Stomach (tissue), 9 donors: ENCODE measurements around the gene GLYR1. TPM values are rescaled to one million over a fixed set of nuclear protein-coding genes. Genes with fewer than 3 reads are reported as not detected.

ENCODE experiments used
- DNase-seq, 2 donors: peaks; one replicate each; pipeline versions ENCODE4 v3.0.0 to v3.0.0-alpha.2; 2013 to 2019
- H3K27ac ChIP-seq, 5 donors: fragments of 200-600 bp in 4 of 5; sonication (generic) in 4 of 5; one replicate each; pipeline ENCODE4 v1.5.1; 2013 to 2019; ENCODE audit warnings: mild to moderate bottlenecking in 1 of 5, moderate library complexity in 1 of 5
- H3K27me3 ChIP-seq, 3 donors: fragments of 200-600 bp; sonication (generic); one replicate each; pipeline ENCODE4 v1.5.1; 2017 to 2019; ENCODE audit warnings: mixed run types in 1 of 3
- H3K36me3 ChIP-seq, 4 donors: fragments of 200-600 bp; sonication (generic); 1 replicate in 3 of 4; 2 replicates in 1 of 4; pipeline ENCODE4 v1.5.1; 2016 to 2019
- H3K4me1 ChIP-seq, 4 donors: fragments of 200-600 bp; sonication (generic); one replicate each; pipeline ENCODE4 v1.5.1; 2016 to 2019
- H3K4me3 ChIP-seq, 4 donors: fragments of 200-600 bp; sonication (generic) in 3 of 4; one replicate each; pipeline ENCODE4 v1.5.1; 2016 to 2019; ENCODE audit warnings: mild to moderate bottlenecking in 1 of 4
- H3K9me3 ChIP-seq, 4 donors: fragments of 200-600 bp; sonication (generic); one replicate each; pipeline ENCODE4 v1.5.1; 2016 to 2019
- CTCF ChIP-seq, 7 experiments: fragments of 450-650 bp in 4 of 7; fragments of 200-600 bp in 3 of 7; sonication (generic) in 3 of 7; IDR thresholded peaks; one replicate each; pipeline ENCODE4 v1.5.1; 2016 to 2019; ENCODE audit warnings: antibody characterized with exemption in 7 of 7, control low read depth in 2 of 7, mild to moderate bottlenecking in 1 of 7
- EP300 ChIP-seq: sonication (generic); formaldehyde crosslinking; IDR thresholded peaks from one replicate; pipeline ENCODE4 v1.6.1; 2017; ENCODE audit warnings: antibody characterized with exemption
- POLR2A ChIP-seq, 4 donors: fragments of 450-650 bp; IDR thresholded peaks; one replicate each; pipeline ENCODE4 v1.6.1; 2016; ENCODE audit warnings: antibody characterized with exemption in 4 of 4, control low read depth in 2 of 4, mild to moderate bottlenecking in 1 of 4, moderate library complexity in 1 of 4
- POLR2AphosphoS5 ChIP-seq, 3 donors: sonication (generic); formaldehyde crosslinking; IDR thresholded peaks; one replicate each; pipeline ENCODE4 v1.6.1; 2016; ENCODE audit warnings: antibody characterized with exemption in 3 of 3
- WGBS, 5 donors: extraction: QIAGEN DNeasy Blood & Tissue Kit in 3 of 5; methylation state at CpG; one replicate each; pipeline versions ENCODE4 v1.1.5 to v1.1.7; 2013 to 2018; 5-methylcytosine and 5-hydroxymethylcytosine counted together
- intact Hi-C: fragments of 100-400 bp; cut with DNase I; formaldehyde crosslinking; loops from one replicate; pipeline ENCODE4 v1.15.1; 2023; ENCODE audit warnings: low total_unique reads
- polyA plus RNA-seq, 3 donors: library from polyadenylated mRNA; stranded (reverse); fragments of 200-250 nt; gene quantifications; one replicate each; pipeline ENCODE4 v1.2.3, GENCODE V29; 2013
- total RNA-seq, 5 donors: library from RNA; depleted of rRNA; stranded (reverse); fragments of >200 nt; gene quantifications; one replicate each; pipeline versions ENCODE4 v1.1.0 to v1.2.3, GENCODE V29; 2014 to 2016
- donor health status: healthy with polysubstance abuse.
- donor health status: Bipolar disorder and iron deficiency.
- donor health status: healthy.

GLYR1 gene
- total and polyA plus RNA-seq, 8 donors = 29.3 to 187 (median 62.8) TPM

- no peak overlapping the region for H3K27ac ChIP-seq
- DNase-seq = no peak
- TF ChIP-seq POLR2AphosphoS5 (IDR thresholded peaks at IDR 0.05) = no peak
- peaks cover 93 to 100% (median 99%) of the 10 kb centered on the region in 4 donors for H3K36me3 ChIP-seq
- 78 to 91% (median 82%) methylated on average over 14 of the region's 14 CpGs for WGBS, 5 donors
- H3K4me3 ChIP-seq = no peak overlapping the region
- H3K27me3 ChIP-seq = no peaks in the 10 kb centered on the region
- intact Hi-C loops = no loop called here
- H3K4me1 ChIP-seq = peaks cover 0 to 8% (median 4%) of the 10 kb centered on the region in 4 donors
- no peaks in the 10 kb centered on the region for H3K9me3 ChIP-seq
Observed at GRCh38 chr16:4877380-4877685, 30.2 kb upstream of the GLYR1 start.

GRCh38 chr16:4876646-4877379 is 29.7 kb upstream of the GLYR1 start:
- H3K9me3 ChIP-seq = no peaks in the 10 kb centered on the region
- TF ChIP-seq EP300 (no peak), POLR2AphosphoS5 (IDR thresholded peaks at IDR 0.05) (no peak), CTCF (IDR thresholded peaks at IDR 0.05) (no peak), POLR2A (IDR thresholded peaks at IDR 0.05) (no peak)
- peaks cover 0 to 3% (median 0%) of the 10 kb centered on the region in 4 donors for H3K4me1 ChIP-seq
- H3K36me3 ChIP-seq = peaks cover 93 to 100% (median 100%) of the 10 kb centered on the region in 4 donors
- intact Hi-C loops = no loop called here
- H3K27ac ChIP-seq = no peak overlapping the region
- no peaks in the 10 kb centered on the region for H3K27me3 ChIP-seq
- H3K4me3 ChIP-seq = no peak overlapping the region
- no peak for DNase-seq
- 72 to 86% (median 83%) methylated on average over 11 of the region's 11 CpGs for WGBS, 5 donors

- intact Hi-C loops = no loop called here
- H3K36me3 ChIP-seq = peaks cover 90 to 100% (median 100%) of the 10 kb centered on the region in 4 donors
- H3K4me1 ChIP-seq = peaks cover 0 to 13% (median 12%) of the 10 kb centered on the region in 4 donors
- H3K9me3 ChIP-seq = no peaks in the 10 kb centered on the region
- no peak overlapping the region for H3K4me3 ChIP-seq
- H3K27ac ChIP-seq = no peak overlapping the region
- TF ChIP-seq POLR2AphosphoS5 (IDR thresholded peaks at IDR 0.05) = no peak
- DNase-seq = no peak
- 82 to 93% (median 88%) methylated on average over 7 to 8 of the region's 8 CpGs for WGBS, 5 donors
- no peaks in the 10 kb centered on the region for H3K27me3 ChIP-seq
Observed at GRCh38 chr16:4874666-4875065, 27.6 kb upstream of the GLYR1 start.

GRCh38 chr16:4873091-4873490 is 26.0 kb upstream of the GLYR1 start:
- no peak overlapping the region for H3K27ac ChIP-seq
- DNase-seq = no peak
- no peaks in the 10 kb centered on the region for H3K27me3 ChIP-seq
- peaks cover 9 to 29% (median 27%) of the 10 kb centered on the region in 4 donors for H3K4me1 ChIP-seq
- TF ChIP-seq EP300 (no peak), POLR2AphosphoS5 (IDR thresholded peaks at IDR 0.05) (no peak), CTCF (IDR thresholded peaks at IDR 0.05) (no peak), POLR2A (IDR thresholded peaks at IDR 0.05) (no peak)
- WGBS, 5 donors = 75 to 90% (median 84%) methylated on average over 3 of the region's 3 CpGs
- intact Hi-C loops = no loop called here
- H3K4me3 ChIP-seq = no peak overlapping the region
- H3K9me3 ChIP-seq = no peaks in the 10 kb centered on the region
- peaks cover 76 to 99% (median 97%) of the 10 kb centered on the region in 4 donors for H3K36me3 ChIP-seq

- H3K27me3 ChIP-seq = no peaks in the 10 kb centered on the region
- peaks cover 13 to 37% (median 30%) of the 10 kb centered on the region in 4 donors for H3K4me1 ChIP-seq
- 74 to 92% (median 86%) methylated on average over 4 of the region's 4 CpGs for WGBS, 5 donors
- intact Hi-C loops = no loop called here
- no peak overlapping the region for H3K4me3 ChIP-seq
- DNase-seq = no peak
- H3K27ac ChIP-seq = no peak overlapping the region
- TF ChIP-seq POLR2A (IDR thresholded peaks at IDR 0.05) (no peak), CTCF (IDR thresholded peaks at IDR 0.05) (no peak), POLR2AphosphoS5 (IDR thresholded peaks at IDR 0.05) (no peak), EP300 (no peak)
- H3K36me3 ChIP-seq = peaks cover 58 to 93% (median 81%) of the 10 kb centered on the region in 4 donors
- H3K9me3 ChIP-seq = no peaks in the 10 kb centered on the region
Observed at GRCh38 chr16:4871071-4871470, 24.0 kb upstream of the GLYR1 start.
